ENCODE measurements around the gene NT5C3A. TPM values are rescaled to one million over a fixed set of nuclear protein-coding genes. Genes with fewer than 3 reads are reported as not detected.

The NT5C3A gene
- total and polyA plus RNA-seq, 8 donors, result 1.2 to 98.0 (median 20.4) TPM

DNA sequence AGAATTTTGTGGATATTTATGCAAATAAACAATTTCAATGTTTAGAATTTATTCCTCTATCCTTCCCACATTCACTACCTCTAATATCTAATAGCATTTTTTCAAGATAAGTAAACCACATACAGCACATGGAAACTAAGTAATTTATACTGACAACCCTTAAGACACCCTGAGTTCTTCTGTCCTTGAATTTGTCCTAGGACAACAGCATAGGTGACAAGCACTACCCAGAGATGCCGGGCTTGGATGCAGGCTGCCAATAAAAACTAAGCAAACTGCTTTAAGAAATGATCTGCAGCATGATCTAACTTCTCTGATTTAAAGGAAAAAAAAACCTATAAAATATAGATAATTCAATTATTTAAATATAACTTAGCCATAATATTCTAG is 22.7 kb downstream of the NT5C3A start:
- Histone ChIP-seq H3K4me3 (peak overlapping the region; percentile 27 to 45 (median 44)), H3K36me3 (no peaks in the 10 kb centered on the region), H3K27me3 (no peaks in the 10 kb centered on the region), H3K27ac (peak overlapping the region; percentile 42 to 86 (median 76)), H3K9me3 (no peaks in the 10 kb centered on the region), H3K4me1 (peaks cover 26 to 78% (median 49%) of the 10 kb centered on the region in 4 donors)
- WGBS, 5 donors, result 13 to 32% (median 17%) methylated on average over 1 of the region's 1 CpG
- no peak for TF ChIP-seq POLR2AphosphoS5 (IDR thresholded peaks at IDR 0.05)
- TF ChIP-seq, protein P1, sequence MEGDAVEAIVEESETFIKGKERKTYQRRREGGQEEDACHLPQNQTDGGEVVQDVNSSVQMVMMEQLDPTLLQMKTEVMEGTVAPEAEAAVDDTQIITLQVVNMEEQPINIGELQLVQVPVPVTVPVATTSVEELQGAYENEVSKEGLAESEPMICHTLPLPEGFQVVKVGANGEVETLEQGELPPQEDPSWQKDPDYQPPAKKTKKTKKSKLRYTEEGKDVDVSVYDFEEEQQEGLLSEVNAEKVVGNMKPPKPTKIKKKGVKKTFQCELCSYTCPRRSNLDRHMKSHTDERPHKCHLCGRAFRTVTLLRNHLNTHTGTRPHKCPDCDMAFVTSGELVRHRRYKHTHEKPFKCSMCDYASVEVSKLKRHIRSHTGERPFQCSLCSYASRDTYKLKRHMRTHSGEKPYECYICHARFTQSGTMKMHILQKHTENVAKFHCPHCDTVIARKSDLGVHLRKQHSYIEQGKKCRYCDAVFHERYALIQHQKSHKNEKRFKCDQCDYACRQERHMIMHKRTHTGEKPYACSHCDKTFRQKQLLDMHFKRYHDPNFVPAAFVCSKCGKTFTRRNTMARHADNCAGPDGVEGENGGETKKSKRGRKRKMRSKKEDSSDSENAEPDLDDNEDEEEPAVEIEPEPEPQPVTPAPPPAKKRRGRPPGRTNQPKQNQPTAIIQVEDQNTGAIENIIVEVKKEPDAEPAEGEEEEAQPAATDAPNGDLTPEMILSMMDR (IDR thresholded peaks at IDR 0.05), result no peak
- TF ChIP-seq POLR2A (IDR thresholded peaks at IDR 0.05), result no peak
- TF ChIP-seq EP300 (IDR thresholded peaks at IDR 0.05), result no peak
- DNase-seq, result no peak
- intact Hi-C loops (cut with DNase I; ENCODE audit: low total_unique reads), result no loop called here

DNA sequence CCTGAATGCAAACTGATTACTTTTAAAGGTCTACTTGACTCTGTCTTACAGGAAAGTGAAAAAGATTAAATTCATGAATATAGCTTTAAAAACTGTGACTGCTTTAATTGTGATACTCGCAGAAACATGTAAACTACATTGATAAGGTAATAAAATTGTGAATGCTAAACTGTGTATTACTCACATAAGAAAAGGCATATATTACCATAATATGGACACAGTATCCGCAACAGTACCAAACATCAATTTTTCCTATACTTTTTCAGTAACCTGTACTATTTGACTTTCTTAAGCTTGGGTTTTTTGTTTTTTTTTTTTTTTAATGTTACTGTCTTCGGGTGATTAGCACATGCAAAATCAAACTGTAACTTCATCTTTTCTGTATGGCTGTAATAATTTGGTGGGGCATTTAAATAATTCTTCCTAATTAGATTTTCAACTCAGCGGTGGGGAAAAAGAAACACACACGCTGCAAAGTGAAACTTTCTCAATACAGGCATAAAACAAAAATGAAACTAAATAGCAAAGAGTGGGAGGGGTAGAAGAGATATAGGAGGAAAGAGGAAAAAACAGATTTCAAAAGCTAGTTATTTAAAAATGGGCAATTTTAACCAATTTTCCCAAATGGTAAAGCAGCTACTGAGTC is 23.2 kb downstream of the NT5C3A start:
- Histone ChIP-seq H3K4me3 (peak overlapping the region; percentile 27 to 45 (median 44)), H3K27ac (peak overlapping the region in 4 of 5 donors; percentile 69 to 86 (median 78)), H3K9me3 (no peaks in the 10 kb centered on the region), H3K36me3 (no peaks in the 10 kb centered on the region), H3K27me3 (no peaks in the 10 kb centered on the region), H3K4me1 (peaks cover 26 to 75% (median 48%) of the 10 kb centered on the region in 4 donors)
- intact Hi-C loops (cut with DNase I; ENCODE audit: low total_unique reads), result no loop called here
- 4 to 8% (median 6%) methylated on average over 5 of the region's 5 CpGs for WGBS, 5 donors
- peak in 1 of 2 donors; percentile 47 for DNase-seq
- no peak for TF ChIP-seq POLR2AphosphoS5 (IDR thresholded peaks at IDR 0.05)

DNA sequence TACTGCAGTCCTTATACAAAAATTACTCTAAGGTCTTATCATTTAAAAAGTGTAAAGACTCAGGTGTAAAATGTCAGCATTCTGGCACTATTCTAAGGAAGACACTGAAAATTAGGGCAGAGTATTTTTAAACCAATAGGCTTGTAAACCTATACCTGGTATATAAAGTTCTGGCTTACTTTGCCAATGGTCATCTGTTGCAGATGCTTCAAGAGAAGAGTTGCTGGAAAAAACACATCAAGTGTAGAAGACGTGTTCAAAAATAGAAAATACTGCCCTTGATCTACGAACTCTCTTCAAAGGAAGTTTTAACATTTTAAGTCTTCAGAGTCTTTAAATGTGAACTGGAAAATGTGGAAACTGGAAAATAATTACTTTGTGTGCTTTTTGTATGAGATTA is 23.9 kb downstream of the NT5C3A start:
- Histone ChIP-seq H3K9me3 (no peaks in the 10 kb centered on the region), H3K27ac (peak overlapping the region in 3 of 5 donors; percentile 69 to 86 (median 76)), H3K27me3 (no peaks in the 10 kb centered on the region), H3K4me3 (peak overlapping the region; percentile 27 to 45 (median 44)), H3K4me1 (peaks cover 21 to 68% (median 45%) of the 10 kb centered on the region in 4 donors), H3K36me3 (no peaks in the 10 kb centered on the region)
- intact Hi-C loops (cut with DNase I; ENCODE audit: low total_unique reads), result no loop called here
- no peak for TF ChIP-seq POLR2A (IDR thresholded peaks at IDR 0.05)
- no peak for TF ChIP-seq POLR2AphosphoS5 (IDR thresholded peaks at IDR 0.05)
- TF ChIP-seq EP300 (IDR thresholded peaks at IDR 0.05), result no peak
- TF ChIP-seq, protein P1 (IDR thresholded peaks at IDR 0.05), result no peak
- 10 to 24% (median 21%) methylated on average over 2 of the region's 2 CpGs for WGBS, 5 donors
- DNase-seq, result no peak

DNA sequence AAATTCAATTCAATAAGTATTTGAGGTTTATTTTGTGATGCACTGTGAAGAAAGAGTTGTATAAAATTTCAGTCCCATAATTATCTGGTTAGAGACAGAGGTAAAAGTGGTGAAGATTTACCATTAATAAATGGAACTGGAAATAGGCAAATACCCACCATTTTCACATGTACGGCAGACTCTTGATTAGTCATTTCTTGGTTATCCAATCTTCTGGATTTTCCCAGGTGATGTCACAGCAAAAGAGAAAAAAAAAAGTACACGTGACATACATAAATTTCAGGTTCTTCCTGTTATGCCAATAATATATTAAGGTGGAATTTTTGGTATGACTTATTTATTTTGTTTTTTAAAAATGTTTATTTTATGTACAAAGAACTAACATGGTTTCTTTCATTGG is 26.8 kb downstream of the NT5C3A start:
- no peak for TF ChIP-seq POLR2AphosphoS5 (IDR thresholded peaks at IDR 0.05)
- TF ChIP-seq POLR2A (IDR thresholded peaks at IDR 0.05), result no peak
- TF ChIP-seq EP300 (IDR thresholded peaks at IDR 0.05), result no peak
- TF ChIP-seq, protein P1 (IDR thresholded peaks at IDR 0.05), result no peak
- intact Hi-C loops (cut with DNase I; ENCODE audit: low total_unique reads), result no loop called here
- WGBS, 5 donors, result 83 to 95% (median 88%) methylated on average over 2 of the region's 2 CpGs

DNA sequence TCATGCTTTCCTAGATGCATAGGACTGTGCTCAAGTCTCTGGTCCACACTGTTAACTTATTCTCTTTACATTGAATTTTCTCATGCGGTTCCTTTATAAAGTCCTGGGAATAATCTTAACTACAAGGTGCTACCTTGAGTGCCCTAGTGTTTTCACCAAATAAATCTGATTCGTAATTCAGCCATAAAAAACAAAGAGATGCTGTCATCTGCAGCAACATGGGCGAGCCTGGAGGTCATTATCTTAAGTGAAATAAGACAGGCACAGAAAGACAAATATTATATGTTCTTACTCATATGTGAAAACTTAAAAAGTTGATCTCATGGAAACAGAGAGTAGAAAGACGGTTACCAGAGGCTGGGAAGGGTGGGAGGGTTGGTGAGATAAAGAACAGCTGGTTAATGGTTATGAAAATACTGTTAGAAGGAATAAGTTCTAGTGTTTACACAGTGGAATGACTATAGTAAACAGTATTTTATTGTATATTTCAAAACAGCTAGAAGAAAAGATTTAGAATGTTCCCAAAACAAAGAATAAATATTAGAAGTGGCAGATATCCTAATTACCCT is 38.3 kb downstream of the NT5C3A start:
- H3K9me3 ChIP-seq, result no peaks in the 10 kb centered on the region
- 49 to 71% (median 66%) methylated on average over 4 of the region's 4 CpGs for WGBS, 5 donors

More for the DNA sequence above, 26.8 kb downstream of the NT5C3A start:
- no peak for DNase-seq
- Histone ChIP-seq H3K4me3 (no peak overlapping the region), H3K9me3 (no peaks in the 10 kb centered on the region), H3K27me3 (no peaks in the 10 kb centered on the region), H3K4me1 (peaks cover 6 to 39% (median 22%) of the 10 kb centered on the region in 4 donors), H3K36me3 (peaks cover 0 to 7% (median 4%) of the 10 kb centered on the region in 4 donors), H3K27ac (no peak overlapping the region)

More for the DNA sequence above, 38.3 kb downstream of the NT5C3A start:
- no peak overlapping the region for H3K4me3 ChIP-seq
- no peaks in the 10 kb centered on the region for H3K4me1 ChIP-seq
- TF ChIP-seq POLR2AphosphoS5 (IDR thresholded peaks at IDR 0.05) (no peak), EP300 (IDR thresholded peaks at IDR 0.05) (no peak), POLR2A (IDR thresholded peaks at IDR 0.05) (no peak)
- TF ChIP-seq, protein P1 (IDR thresholded peaks at IDR 0.05), result no peak
- intact Hi-C loops (cut with DNase I; ENCODE audit: low total_unique reads), result no loop called here
- no peaks in the 10 kb centered on the region for H3K27me3 ChIP-seq
- H3K36me3 ChIP-seq, result peaks cover 18 to 84% (median 73%) of the 10 kb centered on the region in 4 donors
- H3K27ac ChIP-seq, result no peak overlapping the region
- no peak for DNase-seq

Data from stomach (tissue), 9 donors.